HCT116 (cell line): ENCODE measurements around the gene ZSCAN25. TPM values are rescaled to one million over a fixed set of nuclear protein-coding genes. Genes with fewer than 3 reads are reported as not detected.

Experiments
- ATAC-seq: fragments of 200-7000 bp; cut with Tn5 transposase; 2 replicates; pipeline ENCODE4 v1.9.1; 2020; ENCODE audit warnings: mild to moderate bottlenecking, moderate library complexity
- BruUV-seq: library from RNA; stranded (reverse); fragments of 400-500 nt; replicated peaks from 2 replicates; lab custom pipeline; 2021; lab: Mats Ljungman, UMichigan
- CTCF ChIA-PET: fragments of 300-600 bp; sonication (Branson Sonifier 250); formaldehyde crosslinking; loops from one replicate; lab custom pipeline; 2021; ENCODE audit warnings: antibody characterized with exemption; lab: Charles Lee
- POLR2A ChIA-PET: fragments of 300-600, 350-600 bp; sonication (Branson Sonifier 250); formaldehyde crosslinking; loops from one replicate; lab custom pipeline; 2021; ENCODE audit warnings: antibody characterized with exemption; lab: Charles Lee
- RAD21 ChIA-PET, 2 experiments: fragments of 300-600 bp; sonication (Branson Sonifier 250); formaldehyde crosslinking; loops; one replicate each; lab custom pipeline; 2023; ENCODE audit warnings: low total read pairs in 2 of 2; ENCODE audit not compliant: uncharacterized antibody in 2 of 2, unreplicated experiment in 2 of 2, low non-redundant PET in 1 of 2; lab: Charles Lee
- DNase-seq: peaks from one replicate; pipeline ENCODE4 v3.0.0-alpha.2; 2010; ENCODE audit warnings: low read depth, low spot score
- H2AFZ ChIP-seq: fragments of 200-600 bp; shearing (Covaris generic), sonication (generic); 2 replicates; pipeline ENCODE4 v1.6.1; 2017; ENCODE audit warnings: low read depth, mixed run types, mixed read lengths, antibody characterized with exemption, low read length; ENCODE audit not compliant: poor library complexity, severe bottlenecking
- H3K27ac ChIP-seq: 2 replicates; pipeline ENCODE4 v1.5.1; 2012; ENCODE audit warnings: low read depth, low read length
- H3K27me3 ChIP-seq: fragments of 200-600 bp; sonication (generic); 2 replicates; pipeline ENCODE4 v1.6.1; 2016; ENCODE audit warnings: mixed run types, low read length, mixed read lengths; ENCODE audit not compliant: insufficient read depth
- H3K36me3 ChIP-seq, 2 experiments: fragments of 200-500 bp in 1 of 2; fragments of 200-600 bp in 1 of 2; sonication (Bioruptor generic) in 1 of 2; sonication (generic) in 1 of 2; 2 replicates each; pipeline versions ENCODE4 v1.5.1 to v1.6.1; 2014 to 2016; ENCODE audit warnings: low read length in 2 of 2, inconsistent platforms in 1 of 2, mixed read lengths in 1 of 2, mixed run types in 1 of 2; ENCODE audit not compliant: insufficient read depth in 2 of 2, control insufficient read depth in 1 of 2
- H3K4me1 ChIP-seq, 2 experiments: fragments of 200-600 bp in 1 of 2; sonication (generic) in 1 of 2; 2 replicates each; pipeline versions ENCODE4 v1.5.1 to v1.6.1; 2012 to 2017; ENCODE audit warnings: low read length in 2 of 2, inconsistent platforms in 1 of 2, mild to moderate bottlenecking in 1 of 2, mixed read lengths in 1 of 2, mixed run types in 1 of 2, moderate library complexity in 1 of 2; ENCODE audit not compliant: insufficient read depth in 2 of 2, control insufficient read depth in 1 of 2
- H3K4me2 ChIP-seq: fragments of 200-600 bp; sonication (generic); 2 replicates; pipeline ENCODE4 v1.6.1; 2017; ENCODE audit warnings: mixed run types, low read length, mixed read lengths
- H3K4me3 ChIP-seq, 2 experiments: fragments of 200-600 bp in 1 of 2; sonication (generic) in 1 of 2; replicated peaks in 1 of 2; 2 replicates each; pipeline ENCODE4 v1.5.1; 2011 to 2016; ENCODE audit warnings: low read length in 2 of 2, control low read depth in 1 of 2, low read depth in 1 of 2, mild to moderate bottlenecking in 1 of 2, mixed read lengths in 1 of 2, mixed run types in 1 of 2
- H3K79me2 ChIP-seq: fragments of 200-600 bp; sonication (generic); 2 replicates; pipeline ENCODE4 v1.6.1; 2017; ENCODE audit warnings: mild to moderate bottlenecking, mixed run types, low read length, moderate library complexity, mixed read lengths; ENCODE audit not compliant: insufficient read depth
- H3K9ac ChIP-seq: fragments of 200-600 bp; sonication (generic); 2 replicates; pipeline ENCODE4 v1.6.1; 2016; ENCODE audit warnings: low read length, mixed read lengths
- H3K9me2 ChIP-seq: fragments of 200-600 bp; sonication (generic), shearing (Covaris generic); 2 replicates; pipeline ENCODE4 v1.6.1; 2017; ENCODE audit warnings: mixed run types, mild to moderate bottlenecking, moderate library complexity; ENCODE audit not compliant: insufficient read depth
- H3K9me3 ChIP-seq, 2 experiments: fragments of 200-500 bp in 1 of 2; fragments of 200-600 bp in 1 of 2; sonication (Bioruptor generic) in 1 of 2; sonication (generic) in 1 of 2; 2 replicates each; pipeline ENCODE4 v1.6.1; 2014 to 2017; ENCODE audit warnings: low read length in 2 of 2, mixed read lengths in 2 of 2, inconsistent platforms in 1 of 2, low read depth in 1 of 2, mild to moderate bottlenecking in 1 of 2, mixed run types in 1 of 2, moderate library complexity in 1 of 2; ENCODE audit not compliant: control insufficient read depth in 1 of 2, insufficient read depth in 1 of 2
- H4K20me1 ChIP-seq: fragments of 200-600 bp; sonication (generic), shearing (Covaris generic); 2 replicates; pipeline ENCODE4 v1.6.1; 2017; ENCODE audit warnings: mixed run types, mild to moderate bottlenecking, moderate library complexity; ENCODE audit not compliant: insufficient read depth
- CEBPB ChIP-seq: IDR thresholded peaks from 2 replicates; pipeline ENCODE4 v1.6.1; 2012; ENCODE audit warnings: low read depth
- ELF1 ChIP-seq: IDR thresholded peaks from 2 replicates; pipeline ENCODE4 v1.6.1; 2012; ENCODE audit warnings: low read depth, borderline replicate concordance
- FOSL1 ChIP-seq: IDR thresholded peaks from 2 replicates; pipeline ENCODE4 v1.6.1; 2012; ENCODE audit warnings: low read depth
- YY1 ChIP-seq: IDR thresholded peaks from 2 replicates; pipeline ENCODE4 v1.6.1; 2011; ENCODE audit warnings: low read length, low read depth, moderate library complexity, mild to moderate bottlenecking; ENCODE audit not compliant: insufficient replicate concordance; ENCODE audit errors: extremely low read depth
- ZNF274 ChIP-seq: fragments of 200-500 bp; sonication (Bioruptor generic); IDR thresholded peaks from 2 replicates; pipeline ENCODE4 v1.6.1; 2014; ENCODE audit warnings: mild to moderate bottlenecking, low read depth, low read length, inconsistent platforms
- intact Hi-C: fragments of 100-400 bp; cut with micrococcal nuclease; formaldehyde crosslinking; loops from 2 replicates; pipeline ENCODE4 v1.10.0; 2022
- total RNA-seq: library from RNA; stranded (reverse); gene quantifications from one replicate; pipeline ENCODE4 v1.2.1, GENCODE V29; 2021; ENCODE audit not compliant: unreplicated experiment
- TF ChIP-seq, protein P1 (sequence below): IDR thresholded peaks from 2 replicates; pipeline ENCODE4 v1.6.1; 2012
- TF ChIP-seq, protein P2 (sequence below): IDR thresholded peaks from 2 replicates; pipeline ENCODE4 v1.6.1; 2012; ENCODE audit warnings: low read depth
- TF ChIP-seq, protein P3 (sequence below): IDR thresholded peaks from 2 replicates; pipeline ENCODE4 v1.6.1; 2011; ENCODE audit warnings: mild to moderate bottlenecking, low read length, moderate library complexity; ENCODE audit not compliant: insufficient replicate concordance; ENCODE audit errors: extremely low read depth

Gene ZSCAN25
- total RNA-seq, 1 experiment from 2014 or later: 14.0 TPM

DNA sequence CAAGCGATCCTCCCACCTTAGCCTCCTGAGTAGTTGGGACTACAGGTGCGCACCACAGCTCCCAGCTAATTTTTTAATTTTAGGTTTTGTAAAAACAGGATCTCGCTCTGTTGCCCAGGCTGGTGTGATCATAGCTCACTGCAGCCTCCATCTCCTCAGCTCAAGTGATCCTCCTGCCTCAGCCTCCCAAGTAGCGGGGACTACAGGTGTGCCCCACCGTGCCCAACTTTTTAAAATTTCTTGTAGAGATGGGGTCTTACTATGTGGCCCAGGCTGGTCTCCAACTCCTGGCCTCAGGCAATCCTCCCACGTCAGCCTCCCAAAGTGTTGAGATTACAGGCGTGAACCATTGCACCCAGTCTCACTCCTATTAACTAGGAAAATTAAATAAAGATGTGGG lies 11.2 kb upstream of the ZSCAN25 start (continued):
- TF ChIP-seq CEBPB (no peak), ZNF274 (no peak), ELF1 (no peak)
- TF ChIP-seq, protein P1, sequence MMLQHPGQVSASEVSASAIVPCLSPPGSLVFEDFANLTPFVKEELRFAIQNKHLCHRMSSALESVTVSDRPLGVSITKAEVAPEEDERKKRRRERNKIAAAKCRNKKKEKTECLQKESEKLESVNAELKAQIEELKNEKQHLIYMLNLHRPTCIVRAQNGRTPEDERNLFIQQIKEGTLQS: no peak
- TF ChIP-seq, protein P2, sequence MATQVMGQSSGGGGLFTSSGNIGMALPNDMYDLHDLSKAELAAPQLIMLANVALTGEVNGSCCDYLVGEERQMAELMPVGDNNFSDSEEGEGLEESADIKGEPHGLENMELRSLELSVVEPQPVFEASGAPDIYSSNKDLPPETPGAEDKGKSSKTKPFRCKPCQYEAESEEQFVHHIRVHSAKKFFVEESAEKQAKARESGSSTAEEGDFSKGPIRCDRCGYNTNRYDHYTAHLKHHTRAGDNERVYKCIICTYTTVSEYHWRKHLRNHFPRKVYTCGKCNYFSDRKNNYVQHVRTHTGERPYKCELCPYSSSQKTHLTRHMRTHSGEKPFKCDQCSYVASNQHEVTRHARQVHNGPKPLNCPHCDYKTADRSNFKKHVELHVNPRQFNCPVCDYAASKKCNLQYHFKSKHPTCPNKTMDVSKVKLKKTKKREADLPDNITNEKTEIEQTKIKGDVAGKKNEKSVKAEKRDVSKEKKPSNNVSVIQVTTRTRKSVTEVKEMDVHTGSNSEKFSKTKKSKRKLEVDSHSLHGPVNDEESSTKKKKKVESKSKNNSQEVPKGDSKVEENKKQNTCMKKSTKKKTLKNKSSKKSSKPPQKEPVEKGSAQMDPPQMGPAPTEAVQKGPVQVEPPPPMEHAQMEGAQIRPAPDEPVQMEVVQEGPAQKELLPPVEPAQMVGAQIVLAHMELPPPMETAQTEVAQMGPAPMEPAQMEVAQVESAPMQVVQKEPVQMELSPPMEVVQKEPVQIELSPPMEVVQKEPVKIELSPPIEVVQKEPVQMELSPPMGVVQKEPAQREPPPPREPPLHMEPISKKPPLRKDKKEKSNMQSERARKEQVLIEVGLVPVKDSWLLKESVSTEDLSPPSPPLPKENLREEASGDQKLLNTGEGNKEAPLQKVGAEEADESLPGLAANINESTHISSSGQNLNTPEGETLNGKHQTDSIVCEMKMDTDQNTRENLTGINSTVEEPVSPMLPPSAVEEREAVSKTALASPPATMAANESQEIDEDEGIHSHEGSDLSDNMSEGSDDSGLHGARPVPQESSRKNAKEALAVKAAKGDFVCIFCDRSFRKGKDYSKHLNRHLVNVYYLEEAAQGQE: no peak
- TF ChIP-seq, protein P3, sequence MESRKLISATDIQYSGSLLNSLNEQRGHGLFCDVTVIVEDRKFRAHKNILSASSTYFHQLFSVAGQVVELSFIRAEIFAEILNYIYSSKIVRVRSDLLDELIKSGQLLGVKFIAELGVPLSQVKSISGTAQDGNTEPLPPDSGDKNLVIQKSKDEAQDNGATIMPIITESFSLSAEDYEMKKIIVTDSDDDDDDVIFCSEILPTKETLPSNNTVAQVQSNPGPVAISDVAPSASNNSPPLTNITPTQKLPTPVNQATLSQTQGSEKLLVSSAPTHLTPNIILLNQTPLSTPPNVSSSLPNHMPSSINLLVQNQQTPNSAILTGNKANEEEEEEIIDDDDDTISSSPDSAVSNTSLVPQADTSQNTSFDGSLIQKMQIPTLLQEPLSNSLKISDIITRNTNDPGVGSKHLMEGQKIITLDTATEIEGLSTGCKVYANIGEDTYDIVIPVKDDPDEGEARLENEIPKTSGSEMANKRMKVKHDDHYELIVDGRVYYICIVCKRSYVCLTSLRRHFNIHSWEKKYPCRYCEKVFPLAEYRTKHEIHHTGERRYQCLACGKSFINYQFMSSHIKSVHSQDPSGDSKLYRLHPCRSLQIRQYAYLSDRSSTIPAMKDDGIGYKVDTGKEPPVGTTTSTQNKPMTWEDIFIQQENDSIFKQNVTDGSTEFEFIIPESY: no peak

DNA sequence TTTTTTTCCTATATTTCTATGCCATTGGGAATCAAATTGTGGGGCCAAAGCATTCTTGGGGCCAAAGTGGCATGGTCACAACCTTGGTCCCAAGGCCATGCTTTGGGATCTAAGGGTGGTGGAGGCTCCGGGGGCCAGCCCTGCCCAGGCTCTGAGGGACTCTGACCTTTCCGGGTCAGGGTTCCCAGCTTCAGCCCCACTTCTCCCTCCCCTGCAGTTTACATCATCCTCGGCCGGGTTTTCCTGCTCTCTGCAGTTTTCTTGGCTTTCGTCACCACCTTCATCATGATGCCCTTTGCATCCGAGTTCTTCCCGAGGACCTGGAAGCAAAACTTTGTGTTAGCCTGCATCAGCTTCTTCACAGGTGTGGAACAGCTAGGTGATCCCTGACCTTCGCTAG lies 10.2 kb upstream of the ZSCAN25 start:
- Histone ChIP-seq H3K27ac (no peak overlapping the region), H2AFZ (no peak overlapping the region), H3K27me3 (no peaks in the 10 kb centered on the region), H3K4me3 (no peak overlapping the region), H3K9ac (no peak overlapping the region), H3K4me1 (no peaks in the 10 kb centered on the region), H3K9me3 (no peaks in the 10 kb centered on the region), H3K4me2 (no peak overlapping the region), H3K36me3 (no peaks in the 10 kb centered on the region), H3K79me2 (no peaks in the 10 kb centered on the region), H4K20me1 (no peaks in the 10 kb centered on the region), H3K9me2 (no peaks in the 10 kb centered on the region)
- DNase-seq (no peak), ATAC-seq (no peak)
- BruUV-seq: no TSS peak
- CTCF ChIA-PET: no interaction called here
- TF ChIP-seq ZNF274 (no peak), FOSL1 (no peak), YY1 (no peak)
- RAD21 ChIA-PET: no interaction called here
- intact Hi-C loops: no loop called here
- POLR2A ChIA-PET: no interaction called here
